RWPE2 (cell line): ENCODE data around the gene RHEB.
A peak's percentile ranks its signal among the peaks of the same experiment; 100 is the strongest.

Experiments
- ATAC-seq: fragments of 200-7000 bp; cut with Tn5 transposase; 3 replicates; pipeline ENCODE4 v1.9.1; 2021; ENCODE audit warnings: low read depth
- DNase-seq: peaks from one replicate; pipeline ENCODE4 v3.0.0-alpha.2; 2020; ENCODE audit warnings: low spot score
- H3K27ac ChIP-seq: fragments of 450-650 bp; 2 replicates; pipeline ENCODE4 v1.5.1; 2017; ENCODE audit warnings: mild to moderate bottlenecking; ENCODE audit not compliant: poor library complexity, severe bottlenecking
- H3K27me3 ChIP-seq: fragments of 250-450 bp; sonication (Bioruptor Pico); 2 replicates; pipeline ENCODE4 v1.5.1; 2021; ENCODE audit warnings: mild to moderate bottlenecking, moderate library complexity; ENCODE audit not compliant: insufficient read depth, poor library complexity, severe bottlenecking
- H3K36me3 ChIP-seq: fragments of 250-450 bp; sonication (Bioruptor Pico); 2 replicates; pipeline ENCODE4 v1.5.1; 2020; ENCODE audit warnings: low read depth, mild to moderate bottlenecking, moderate library complexity
- H3K4me1 ChIP-seq: fragments of 250-450 bp; sonication (Bioruptor Pico); 2 replicates; pipeline ENCODE4 v1.5.1; 2021; ENCODE audit warnings: mild to moderate bottlenecking, moderate library complexity; ENCODE audit not compliant: insufficient read depth, poor library complexity, severe bottlenecking
- H3K4me3 ChIP-seq: fragments of 250-450 bp; sonication (Bioruptor Pico); 2 replicates; pipeline ENCODE4 v1.5.1; 2021; ENCODE audit warnings: mild to moderate bottlenecking, moderate library complexity; ENCODE audit not compliant: severe bottlenecking
- H3K9me3 ChIP-seq: fragments of 250-450 bp; sonication (Bioruptor Pico); 2 replicates; pipeline ENCODE4 v1.5.1; 2021; ENCODE audit warnings: mild to moderate bottlenecking, moderate library complexity; ENCODE audit not compliant: severe bottlenecking
- CTCF ChIP-seq: fragments of 450-650 bp; IDR thresholded peaks from one replicate; pipeline ENCODE4 v1.5.1; 2017; ENCODE audit warnings: mild to moderate bottlenecking, moderate library complexity; ENCODE audit not compliant: poor library complexity, severe bottlenecking

RHEB gene

DNA sequence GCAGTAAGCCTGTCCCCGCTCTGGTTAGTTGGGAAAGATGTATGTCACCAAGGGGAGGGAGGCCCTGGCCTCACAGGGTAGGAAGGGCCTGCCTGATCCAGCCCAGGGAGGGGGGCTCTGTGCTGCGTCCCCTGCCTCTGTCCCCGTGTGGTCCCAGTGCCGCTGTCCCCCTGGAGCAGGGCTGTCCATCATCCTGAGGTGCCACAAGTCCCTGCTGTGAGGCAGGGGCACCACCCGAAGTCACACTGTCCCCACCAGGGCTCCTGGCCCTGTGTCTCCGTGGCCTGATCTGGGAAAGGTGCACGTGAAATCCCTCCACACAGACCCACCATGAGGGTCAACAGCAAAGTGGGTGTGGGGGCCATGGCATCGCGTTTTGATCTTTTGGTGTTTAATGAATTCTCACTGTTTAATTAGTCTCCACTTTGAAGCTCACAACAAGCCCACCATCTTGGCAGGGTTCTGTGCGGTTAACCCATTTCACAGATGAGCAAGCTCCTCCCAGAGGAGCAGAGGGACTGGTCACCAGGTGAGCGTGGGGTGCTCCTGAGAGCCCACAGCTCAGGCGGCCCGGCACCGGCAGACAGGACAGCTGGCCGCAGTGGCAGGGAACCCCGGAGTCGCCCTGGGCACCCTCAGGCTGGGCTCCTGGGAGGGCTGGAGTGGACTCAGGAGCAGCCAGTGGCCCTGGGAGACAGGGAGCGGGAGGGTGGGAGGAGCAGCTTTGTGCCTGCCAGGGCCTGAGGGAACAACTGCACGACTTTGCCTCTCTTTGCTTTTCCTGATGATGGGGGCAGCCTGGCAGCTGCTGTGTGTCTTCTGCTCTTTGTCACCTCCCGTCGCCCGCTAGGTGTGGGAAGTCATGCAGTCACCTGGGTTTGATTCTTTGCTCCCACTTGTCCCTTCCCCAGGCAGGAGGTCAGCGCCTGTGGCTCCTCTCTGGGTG, 67.8 kb downstream of the RHEB start:
- Histone ChIP-seq H3K9me3 (no peaks in the 10 kb centered on the region), H3K27ac (no peak overlapping the region), H3K36me3 (no peaks in the 10 kb centered on the region), H3K4me3 (no peak overlapping the region), H3K27me3 (no peaks in the 10 kb centered on the region), H3K4me1 (no peaks in the 10 kb centered on the region)
- ATAC-seq: no peak
- no peak for TF ChIP-seq CTCF
- no peak for DNase-seq

- no peaks in the 10 kb centered on the region for H3K9me3 ChIP-seq
- ATAC-seq (no peak), DNase-seq (no peak)
- no peaks in the 10 kb centered on the region for H3K27me3 ChIP-seq
- H3K36me3 ChIP-seq: no peaks in the 10 kb centered on the region
- H3K4me1 ChIP-seq: no peaks in the 10 kb centered on the region
- no peak overlapping the region for H3K4me3 ChIP-seq
- H3K27ac ChIP-seq: no peak overlapping the region
- TF ChIP-seq CTCF: no peak
Observed at GRCh38 chr7:151451156-151451555, 68.5 kb downstream of the RHEB start.

DNA sequence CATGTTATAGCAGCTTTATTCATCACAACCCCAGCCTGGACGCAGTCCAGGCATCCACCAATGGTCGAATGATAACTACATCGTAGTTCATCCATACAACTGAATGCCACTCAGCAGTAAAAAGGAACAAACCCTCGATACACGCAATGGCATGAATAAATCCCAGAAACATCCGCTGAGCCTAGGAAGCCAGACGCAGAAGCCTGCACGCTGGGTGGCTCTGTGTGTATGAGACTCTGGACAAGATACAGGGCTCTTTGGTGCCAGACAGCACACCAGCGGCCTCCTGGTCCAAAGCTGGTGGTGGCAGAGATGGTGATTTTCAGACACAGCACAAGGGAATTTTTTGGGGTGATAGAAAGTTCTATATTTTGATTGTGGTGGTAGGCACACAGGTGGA, 69.7 kb downstream of the RHEB start:
- no peak overlapping the region for H3K27ac ChIP-seq
- no peaks in the 10 kb centered on the region for H3K27me3 ChIP-seq
- H3K9me3 ChIP-seq: no peaks in the 10 kb centered on the region
- H3K4me3 ChIP-seq: no peak overlapping the region
- DNase-seq: no peak
- no peak for TF ChIP-seq CTCF
- H3K4me1 ChIP-seq: no peaks in the 10 kb centered on the region
- no peak for ATAC-seq
- no peaks in the 10 kb centered on the region for H3K36me3 ChIP-seq

DNA sequence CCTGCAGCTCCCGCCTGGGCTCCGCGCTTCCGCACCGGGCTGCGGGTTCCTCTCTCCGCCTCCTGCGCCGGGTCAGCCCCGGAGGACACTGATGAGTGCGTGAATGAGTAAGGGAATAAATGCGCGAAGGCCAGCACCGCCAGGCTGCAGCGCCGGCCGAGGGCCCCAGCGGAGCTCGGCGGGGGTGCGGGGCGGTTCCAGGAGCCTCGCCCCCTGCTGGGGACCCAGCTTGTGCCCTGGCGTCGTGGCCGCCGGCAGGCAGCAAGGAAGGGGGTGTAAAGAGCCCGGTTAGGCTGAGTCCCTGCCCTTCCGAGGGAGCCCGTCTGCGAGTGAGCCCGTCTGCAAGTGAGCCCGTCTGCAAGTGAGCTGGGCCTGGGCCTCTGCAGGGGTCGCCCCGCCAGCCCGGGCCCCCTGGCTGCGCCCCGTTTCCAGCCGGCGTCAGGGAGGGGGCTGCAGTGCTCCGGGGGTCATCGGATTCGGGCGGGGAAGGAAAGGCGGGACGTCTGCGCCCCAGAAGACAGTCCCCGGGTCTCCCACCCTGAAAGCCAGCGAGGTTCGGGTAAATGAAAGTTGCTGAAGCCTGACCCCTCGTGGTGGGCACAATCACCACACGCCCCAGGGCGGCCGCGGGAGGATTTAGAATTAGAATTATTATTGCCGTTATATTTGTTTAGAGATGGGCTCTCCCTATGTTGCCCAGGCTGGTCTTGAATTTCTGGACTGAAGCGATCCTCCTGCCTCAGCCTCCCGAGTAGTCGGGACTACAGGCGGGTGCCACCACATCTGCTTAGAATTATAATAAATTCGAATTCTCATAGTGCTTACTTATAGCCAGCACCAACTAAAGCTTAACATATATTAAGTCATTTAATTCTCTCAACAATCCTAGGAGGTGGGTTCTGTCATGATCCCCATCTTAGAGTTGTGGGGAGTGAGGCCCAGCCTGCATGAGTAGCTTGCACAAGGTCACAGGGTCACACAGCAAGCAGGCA, 71.1 kb downstream of the RHEB start:
- no peaks in the 10 kb centered on the region for H3K27me3 ChIP-seq
- TF ChIP-seq CTCF: peak; percentile 86
- DNase-seq (no peak), ATAC-seq (peak; percentile 77)
- H3K9me3 ChIP-seq: no peaks in the 10 kb centered on the region
- H3K36me3 ChIP-seq: no peaks in the 10 kb centered on the region
- no peak overlapping the region for H3K27ac ChIP-seq
- H3K4me3 ChIP-seq: peak overlapping the region; percentile 34
- H3K4me1 ChIP-seq: no peaks in the 10 kb centered on the region
